ENCODE data around the gene GFOD1. TPM values are rescaled to one million over a fixed set of nuclear protein-coding genes. Genes with fewer than 3 reads are reported as not detected.
A peak's percentile ranks its signal among the peaks of the same experiment; 100 is the strongest.

Gene GFOD1
- total and polyA plus RNA-seq, 2 of the 4 experiments (the other 2 are of a cell fraction): 1.8 to 3.4 TPM

GRCh38 chr6:13492357-13492756 is 5.0 kb upstream of the GFOD1 start:
- dilution Hi-C loops (cut with HindIII; ENCODE audit: low sequenced_read_pairs, unreplicated experiment): no loop called here
- Histone ChIP-seq H4K20me1 (ENCODE audit: insufficient read depth, low read length) (no peaks in the 10 kb centered on the region), H3K23ac (ENCODE audit: low read depth, low read length) (no peak overlapping the region), H3K27ac (ENCODE audit: insufficient read depth, low read length) (no peak overlapping the region), H3K4me1 (ENCODE audit: control insufficient read depth, insufficient read depth, low read length) (peaks cover 5% of the 10 kb centered on the region), H2AK9ac (replicated peaks; ENCODE audit: low read depth, low read length, poor library complexity) (no peak overlapping the region), H3K9ac (ENCODE audit: low read depth, low read length) (no peak overlapping the region), H3K79me1 (ENCODE audit: low read depth in 1 of 2, low read length in 2 of 2) (no peaks in the 10 kb centered on the region), H3K27me3 (ENCODE audit: control insufficient read depth, insufficient read depth, low read length) (no peaks in the 10 kb centered on the region), H3K18ac (ENCODE audit: low read depth, low read length) (no peak overlapping the region), H3K36me3 (ENCODE audit: control insufficient read depth, insufficient read depth, low read length) (no peaks in the 10 kb centered on the region), H2BK15ac (ENCODE audit: low read depth, low read length) (no peak overlapping the region), H3K4ac (ENCODE audit: low read depth, low read length) (no peak overlapping the region), H3K4me3 (ENCODE audit: insufficient read depth, low read depth, low read length) (no peak overlapping the region), H2BK120ac (ENCODE audit: low read depth, low read length) (no peak overlapping the region), H4K91ac (ENCODE audit: insufficient read depth, low read depth, low read length) (no peak overlapping the region), H2BK20ac (ENCODE audit: low read depth, low read length) (no peak overlapping the region), H3K9me3 (ENCODE audit: control insufficient read depth, insufficient read depth, low read length) (no peaks in the 10 kb centered on the region), H3K9me1 (ENCODE audit: insufficient read depth, low read length) (peaks cover 7% of the 10 kb centered on the region), H4K8ac (ENCODE audit: low read depth in 2 of 2, low read length in 2 of 2) (no peak overlapping the region), H3K56ac (ENCODE audit: extremely low read depth, insufficient read depth, low read length) (no peak overlapping the region), H2AK5ac (ENCODE audit: low read depth, low read length) (no peak overlapping the region), H3K4me2 (ENCODE audit: low read depth, low read length) (no peak overlapping the region), H2BK5ac (ENCODE audit: low read depth, low read length, poor library complexity, severe bottlenecking) (no peak overlapping the region), H4K5ac (ENCODE audit: low read depth, low read length) (no peak overlapping the region), H3K14ac (replicated peaks; ENCODE audit: low read depth, low read length) (no peak overlapping the region), H2AFZ (replicated peaks; ENCODE audit: low read length, poor library complexity) (no peak overlapping the region)
- ChIA-PET CTCF (no interaction called here), POLR2A (ENCODE audit: unreplicated experiment) (no interaction called here)
- intact Hi-C loops (cut with micrococcal nuclease): no loop called here
- BruUV-seq (replicated peaks): no TSS peak
- ATAC-seq (ENCODE audit: low read depth) (no peak), DNase-seq (no peak)
- in situ Hi-C loops (cut with MboI; ENCODE audit: low sequenced_read_pairs): no loop called here
- TF ChIP-seq RAD21 (IDR thresholded peaks at IDR 0.05; ENCODE audit: low read length) (no peak), CEBPB (IDR thresholded peaks at IDR 0.05; ENCODE audit: low read depth, low read length) (peak; percentile 63), RCOR1 (IDR thresholded peaks at IDR 0.05; ENCODE audit: insufficient replicate concordance, low read length) (no peak), SMC3 (IDR thresholded peaks at IDR 0.05; ENCODE audit: low read depth, low read length) (no peak), CTCF (conservative IDR thresholded peaks at IDR 0.05; ENCODE audit: low read depth, low read length) (no peak)
- no CpG with 5 or more reads among the region's 2 CpGs for WGBS, 2 experiments (ENCODE audit: extremely low coverage in 2 of 2, insufficient read length in 1 of 2)
